OCI-LY1 (cell line): ENCODE results near the gene B4GALT3.

Source experiments
- H2AFZ ChIP-seq: fragments of 200-600 bp; sonication (generic), shearing (Covaris generic); 2 replicates; pipeline ENCODE4 v1.6.0; 2014; ENCODE audit warnings: antibody characterized with exemption, mild to moderate bottlenecking, low read length
- H3F3A ChIP-seq: fragments of 200-600 bp; sonication (generic), shearing (Covaris generic); 2 replicates; pipeline ENCODE4 v1.6.0; 2014; ENCODE audit warnings: mild to moderate bottlenecking, antibody characterized with exemption, low read length, moderate library complexity; ENCODE audit not compliant: insufficient read depth
- H3K27ac ChIP-seq: fragments of 200-600 bp; sonication (generic); 2 replicates; pipeline ENCODE4 v1.5.1; 2014; ENCODE audit warnings: low read length, mixed run types, mild to moderate bottlenecking, low read depth; ENCODE audit not compliant: poor library complexity, severe bottlenecking
- H3K27me3 ChIP-seq: fragments of 200-600 bp; sonication (generic); 2 replicates; pipeline ENCODE4 v1.6.0; 2014; ENCODE audit warnings: antibody characterized with exemption, mild to moderate bottlenecking, low read length, moderate library complexity; ENCODE audit not compliant: insufficient read depth
- H3K36me3 ChIP-seq: fragments of 200-600 bp; sonication (generic); 2 replicates; pipeline ENCODE4 v1.6.1; 2014; ENCODE audit warnings: mild to moderate bottlenecking, antibody characterized with exemption, low read length, moderate library complexity, mixed read lengths; ENCODE audit not compliant: insufficient read depth
- H3K4me1 ChIP-seq: fragments of 200-600 bp; sonication (generic); 2 replicates; pipeline ENCODE4 v1.5.1; 2014; ENCODE audit warnings: mild to moderate bottlenecking, low read length, moderate library complexity; ENCODE audit not compliant: insufficient read depth, severe bottlenecking
- H3K4me2 ChIP-seq: fragments of 200-600 bp; sonication (generic), shearing (Covaris generic); 2 replicates; pipeline ENCODE4 v1.6.1; 2014; ENCODE audit warnings: low read length
- H3K4me3 ChIP-seq: fragments of 200-600 bp; sonication (generic); 2 replicates; pipeline ENCODE4 v1.5.1; 2014; ENCODE audit warnings: low read length, low read depth, mild to moderate bottlenecking, mixed read lengths; ENCODE audit not compliant: poor library complexity, severe bottlenecking
- H3K79me2 ChIP-seq: fragments of 200-600 bp; shearing (Covaris generic); 2 replicates; pipeline ENCODE4 v1.6.1; 2016; ENCODE audit warnings: mixed run types, low read length, mixed read lengths; ENCODE audit not compliant: insufficient read depth
- H3K9ac ChIP-seq: fragments of 200-600 bp; sonication (generic), shearing (Covaris generic); 2 replicates; pipeline ENCODE4 v1.6.1; 2014; ENCODE audit warnings: mild to moderate bottlenecking, low read length, mixed read lengths
- H3K9me2 ChIP-seq: fragments of 200-600 bp; sonication (generic), shearing (Covaris generic); 2 replicates; pipeline ENCODE4 v1.6.1; 2014; ENCODE audit warnings: low read depth, mild to moderate bottlenecking, low read length, mixed read lengths
- H3K9me3 ChIP-seq: fragments of 200-600 bp; shearing (Covaris generic); 2 replicates; pipeline ENCODE4 v1.6.1; 2014; ENCODE audit warnings: low read length, mixed read lengths
- H4K20me1 ChIP-seq: fragments of 200-600 bp; sonication (generic), shearing (Covaris generic); 2 replicates; pipeline ENCODE4 v1.6.0; 2016; ENCODE audit warnings: mild to moderate bottlenecking, low read length; ENCODE audit not compliant: insufficient read depth
- EZH2 ChIP-seq: fragments of 200-600 bp; sonication (generic), shearing (Covaris generic); IDR thresholded peaks from 2 replicates; pipeline ENCODE4 v1.8.0; 2017; ENCODE audit warnings: borderline replicate concordance, mixed run types, mild to moderate bottlenecking, antibody characterized with exemption, low read length, moderate library complexity, mixed read lengths
- TF ChIP-seq, protein P1 (sequence below): fragments of 200-600 bp; sonication (generic), shearing (Covaris generic); IDR thresholded peaks from 2 replicates; pipeline ENCODE4 v1.5.1; 2017; ENCODE audit warnings: mild to moderate bottlenecking, antibody characterized with exemption, low read length, moderate library complexity, mixed read lengths

The B4GALT3 gene

DNA sequence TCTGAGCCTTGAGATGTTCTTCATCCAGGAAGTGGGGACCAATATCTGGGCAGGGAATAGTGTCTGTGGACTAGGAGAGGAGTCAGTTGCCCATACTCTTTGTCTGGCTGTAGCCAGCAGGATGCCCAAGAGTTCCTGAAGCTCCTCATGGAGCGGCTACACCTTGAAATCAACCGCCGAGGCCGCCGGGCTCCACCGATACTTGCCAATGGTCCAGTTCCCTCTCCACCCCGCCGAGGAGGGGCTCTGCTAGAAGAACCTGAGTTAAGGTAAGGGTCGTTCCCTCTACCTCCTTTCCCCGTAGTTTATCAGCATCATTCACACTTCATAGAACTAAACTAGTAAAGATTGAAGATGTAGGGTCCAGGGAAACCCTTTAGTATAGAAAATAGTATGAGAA, 14.5 kb downstream of the B4GALT3 start:
- Histone ChIP-seq H4K20me1 (no peaks in the 10 kb centered on the region), H3K9ac (no peak overlapping the region), H3K4me3 (no peak overlapping the region), H3K9me2 (no peaks in the 10 kb centered on the region), H2AFZ (no peak overlapping the region), H3K79me2 (no peaks in the 10 kb centered on the region), H3K4me1 (peaks cover 48% of the 10 kb centered on the region), H3K4me2 (no peak overlapping the region), H3F3A (peaks cover 9% of the 10 kb centered on the region), H3K27me3 (no peaks in the 10 kb centered on the region), H3K36me3 (peaks cover 46% of the 10 kb centered on the region; the same call in 1 of the 2 replicates), H3K9me3 (no peaks in the 10 kb centered on the region), H3K27ac (no peak overlapping the region)
- TF ChIP-seq, protein P1, sequence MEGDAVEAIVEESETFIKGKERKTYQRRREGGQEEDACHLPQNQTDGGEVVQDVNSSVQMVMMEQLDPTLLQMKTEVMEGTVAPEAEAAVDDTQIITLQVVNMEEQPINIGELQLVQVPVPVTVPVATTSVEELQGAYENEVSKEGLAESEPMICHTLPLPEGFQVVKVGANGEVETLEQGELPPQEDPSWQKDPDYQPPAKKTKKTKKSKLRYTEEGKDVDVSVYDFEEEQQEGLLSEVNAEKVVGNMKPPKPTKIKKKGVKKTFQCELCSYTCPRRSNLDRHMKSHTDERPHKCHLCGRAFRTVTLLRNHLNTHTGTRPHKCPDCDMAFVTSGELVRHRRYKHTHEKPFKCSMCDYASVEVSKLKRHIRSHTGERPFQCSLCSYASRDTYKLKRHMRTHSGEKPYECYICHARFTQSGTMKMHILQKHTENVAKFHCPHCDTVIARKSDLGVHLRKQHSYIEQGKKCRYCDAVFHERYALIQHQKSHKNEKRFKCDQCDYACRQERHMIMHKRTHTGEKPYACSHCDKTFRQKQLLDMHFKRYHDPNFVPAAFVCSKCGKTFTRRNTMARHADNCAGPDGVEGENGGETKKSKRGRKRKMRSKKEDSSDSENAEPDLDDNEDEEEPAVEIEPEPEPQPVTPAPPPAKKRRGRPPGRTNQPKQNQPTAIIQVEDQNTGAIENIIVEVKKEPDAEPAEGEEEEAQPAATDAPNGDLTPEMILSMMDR = no peak
- no peak for TF ChIP-seq EZH2

DNA sequence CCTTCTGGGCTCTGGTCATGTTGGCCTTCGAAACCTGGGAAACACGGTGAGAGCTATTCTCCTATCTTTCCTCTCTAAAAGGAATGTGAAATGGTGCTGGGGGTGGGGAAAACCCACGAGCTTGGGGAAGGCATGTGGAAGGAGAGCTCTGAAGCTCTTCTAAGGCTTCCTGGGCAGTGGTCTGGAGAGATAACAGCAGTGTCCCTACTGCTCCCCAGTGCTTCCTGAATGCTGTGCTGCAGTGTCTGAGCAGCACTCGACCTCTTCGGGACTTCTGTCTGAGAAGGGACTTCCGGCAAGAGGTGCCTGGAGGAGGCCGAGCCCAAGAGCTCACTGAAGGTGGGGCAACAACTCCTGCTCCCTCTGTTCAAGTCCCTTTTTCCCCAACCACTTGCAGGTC, 15.3 kb downstream of the B4GALT3 start:
- peaks cover 44% of the 10 kb centered on the region for H3K4me1 ChIP-seq
- H3K4me2 ChIP-seq = no peak overlapping the region

DNA sequence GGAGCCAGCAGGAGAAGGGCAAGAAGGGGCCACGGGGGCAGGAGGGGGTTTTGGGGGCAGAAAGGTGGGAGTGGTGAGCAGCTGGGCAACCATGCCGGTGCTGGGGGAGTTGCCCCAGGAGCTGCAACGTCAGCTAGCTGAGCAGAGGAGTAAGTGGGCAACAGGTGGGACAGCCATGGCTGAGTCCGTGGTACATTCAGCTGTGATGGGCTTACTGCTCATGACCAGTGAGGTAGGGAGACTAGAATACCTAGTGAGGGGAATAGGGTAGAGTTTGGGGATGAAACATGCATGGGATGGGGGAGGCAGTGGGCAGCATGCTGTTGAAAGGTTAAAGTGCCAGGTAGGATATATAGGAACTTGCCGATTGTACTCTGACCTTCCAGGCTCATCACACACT, 15.7 kb downstream of the B4GALT3 start:
- Histone ChIP-seq H3K4me2 (no peak overlapping the region), H2AFZ (no peak overlapping the region), H3K79me2 (no peaks in the 10 kb centered on the region), H3K27me3 (no peaks in the 10 kb centered on the region), H3K27ac (no peak overlapping the region), H3K4me3 (no peak overlapping the region), H3K36me3 (peaks cover 51% of the 10 kb centered on the region; the same call in 1 of the 2 replicates), H3K9ac (no peak overlapping the region), H3K9me2 (no peaks in the 10 kb centered on the region), H3F3A (peaks cover 9% of the 10 kb centered on the region), H3K9me3 (no peaks in the 10 kb centered on the region), H3K4me1 (peaks cover 40% of the 10 kb centered on the region), H4K20me1 (no peaks in the 10 kb centered on the region)
- TF ChIP-seq, protein P1 = no peak
- no peak for TF ChIP-seq EZH2

More for the DNA sequence above, 15.3 kb downstream of the B4GALT3 start:
- Histone ChIP-seq H2AFZ (no peak overlapping the region), H3K4me3 (no peak overlapping the region), H3F3A (peaks cover 9% of the 10 kb centered on the region), H3K9ac (no peak overlapping the region), H3K9me2 (no peaks in the 10 kb centered on the region), H3K79me2 (no peaks in the 10 kb centered on the region), H3K27me3 (no peaks in the 10 kb centered on the region), H3K27ac (no peak overlapping the region), H3K9me3 (no peaks in the 10 kb centered on the region), H4K20me1 (no peaks in the 10 kb centered on the region), H3K36me3 (peaks cover 51% of the 10 kb centered on the region; the same call in 1 of the 2 replicates)
- no peak for TF ChIP-seq EZH2
- TF ChIP-seq, protein P1 = no peak
